ENCODE data around the gene RSKR. TPM values are rescaled to one million over a fixed set of nuclear protein-coding genes. Genes with fewer than 3 reads are reported as not detected.

The RSKR gene
- polyA plus RNA-seq, 4 donors, result 4.5 to 34.0 (median 16.9) TPM

Other genes starting within 250 kb of the RSKR start
- not detected for gene SEBOX, start 249.0 kb downstream of the RSKR start, polyA plus RNA-seq (ENCODE audit: insufficient read length in 4 of 4)
- gene VTN, start 243.9 kb downstream of the RSKR start, polyA plus RNA-seq (ENCODE audit: insufficient read length in 4 of 4), result 10 to 100 TPM in 3 of 4 donors, 1 to 10 TPM in 1; 9.2 to 39.3 (median 17.5) TPM
- 10 to 100 TPM; 11.7 to 16.6 (median 15.0) TPM for gene SARM1, start 242.5 kb downstream of the RSKR start, polyA plus RNA-seq (ENCODE audit: insufficient read length in 4 of 4)
- gene SLC46A1, start 208.0 kb downstream of the RSKR start, polyA plus RNA-seq (ENCODE audit: insufficient read length in 4 of 4), result 10 to 100 TPM; 13.3 to 18.6 (median 13.4) TPM
- gene SLC13A2, start 140.5 kb downstream of the RSKR start, polyA plus RNA-seq (ENCODE audit: insufficient read length in 4 of 4), result 10 to 100 TPM in 3 of 4 donors, 1 to 10 TPM in 1; 6.0 to 19.3 (median 14.6) TPM
- gene FOXN1, start 107.8 kb downstream of the RSKR start, polyA plus RNA-seq (ENCODE audit: insufficient read length in 4 of 4), result under 1 TPM; 0.33 to 0.81 (median 0.56) TPM
- gene UNC119, start 61.6 kb downstream of the RSKR start, polyA plus RNA-seq (ENCODE audit: insufficient read length in 4 of 4), result 10 to 100 TPM; 55.6 to 79.7 (median 65.4) TPM
- 100 to 1,000 TPM in 2 of 4 donors, 10 to 100 TPM in 2; 91.2 to 103 (median 95.8) TPM for gene PIGS, start 42.7 kb downstream of the RSKR start, polyA plus RNA-seq (ENCODE audit: insufficient read length in 4 of 4)
- gene ALDOC, start 37.3 kb downstream of the RSKR start, polyA plus RNA-seq (ENCODE audit: insufficient read length in 4 of 4), result 10 to 100 TPM; 17.7 to 31.4 (median 24.6) TPM
- gene SPAG5, start 15.2 kb downstream of the RSKR start, polyA plus RNA-seq (ENCODE audit: insufficient read length in 4 of 4), result 10 to 100 TPM; 41.8 to 71.2 (median 53.9) TPM
- 100 to 1,000 TPM in 2 of 4 donors, 10 to 100 TPM in 2; 75.2 to 106 (median 93.5) TPM for gene BLTP2, start 31.0 kb upstream of the RSKR start, polyA plus RNA-seq (ENCODE audit: insufficient read length in 4 of 4)
- gene SDF2, start 47.7 kb upstream of the RSKR start, polyA plus RNA-seq (ENCODE audit: insufficient read length in 4 of 4), result 10 to 100 TPM; 72.7 to 88.1 (median 82.7) TPM
- 10 to 100 TPM; 63.1 to 83.7 (median 74.1) TPM for gene SUPT6H, start 48.0 kb upstream of the RSKR start, polyA plus RNA-seq (ENCODE audit: insufficient read length in 4 of 4)
- gene PROCA1, start 97.7 kb upstream of the RSKR start, polyA plus RNA-seq (ENCODE audit: insufficient read length in 4 of 4), result 10 to 100 TPM in 1 of 4 donors, 1 to 10 TPM in 3; 4.3 to 12.9 (median 7.9) TPM
- gene RAB34, start 103.7 kb upstream of the RSKR start, polyA plus RNA-seq (ENCODE audit: insufficient read length in 4 of 4), result 100 to 1,000 TPM; 169 to 203 (median 186) TPM
- gene RPL23A, start 105.8 kb upstream of the RSKR start, polyA plus RNA-seq (ENCODE audit: insufficient read length in 4 of 4), result 1,000 to 10,000 TPM in 2 of 4 donors, 100 to 1,000 TPM in 2; 742 to 1,048 (median 924) TPM
- 10 to 100 TPM; 14.3 to 20.1 (median 17.9) TPM for gene TLCD1, start 112.0 kb upstream of the RSKR start, polyA plus RNA-seq (ENCODE audit: insufficient read length in 4 of 4)
- gene NEK8, start 114.6 kb upstream of the RSKR start, polyA plus RNA-seq (ENCODE audit: insufficient read length in 4 of 4), result 10 to 100 TPM in 2 of 4 donors, 1 to 10 TPM in 2; 6.2 to 13.8 (median 10.2) TPM
- 100 to 1,000 TPM; 101 to 176 (median 126) TPM for gene TRAF4, start 129.8 kb upstream of the RSKR start, polyA plus RNA-seq (ENCODE audit: insufficient read length in 4 of 4)
- gene FAM222B, start 228.6 kb upstream of the RSKR start, polyA plus RNA-seq (ENCODE audit: insufficient read length in 4 of 4), result 10 to 100 TPM; 20.1 to 26.2 (median 20.8) TPM
- 10 to 100 TPM; 60.2 to 76.2 (median 69.0) TPM for gene ERAL1, start 240.8 kb upstream of the RSKR start, polyA plus RNA-seq (ENCODE audit: insufficient read length in 4 of 4)

Data from left renal cortex interstitium (tissue), 4 donors.